HepG2 (cell line): Measurements from ENCODE around the gene CEBPA. TPM values are rescaled to one million over a fixed set of nuclear protein-coding genes. Genes with fewer than 3 reads are reported as not detected.

ENCODE experiments used
- ATF7-NPFF ChIP-seq: sonication (generic); formaldehyde crosslinking; IDR thresholded peaks from 2 replicates; pipeline ENCODE4 v1.8.1; 2023; ENCODE audit warnings: mild to moderate bottlenecking, low read depth, missing genetic modification reagents, moderate library complexity
- FLYWCH1 ChIP-seq: sonication (generic); formaldehyde crosslinking; IDR thresholded peaks from 2 replicates; pipeline ENCODE4 v1.8.1; 2023; ENCODE audit warnings: mild to moderate bottlenecking, missing genetic modification reagents
- FOXK2 ChIP-seq: fragments of 450-650 bp; IDR thresholded peaks from 2 replicates; pipeline ENCODE4 v1.6.1; 2016
- MYC ChIP-seq: sonication (generic); formaldehyde crosslinking; IDR thresholded peaks from 2 replicates; pipeline ENCODE4 v1.9.0; 2021; ENCODE audit warnings: missing genetic modification reagents, borderline replicate concordance
- NFKBIZ ChIP-seq: IDR thresholded peaks from 2 replicates; pipeline ENCODE4 v1.6.1; 2018; ENCODE audit warnings: missing genetic modification reagents, missing compliant biosample characterization
- NPAS2 ChIP-seq: sonication (generic); formaldehyde crosslinking; IDR thresholded peaks from 2 replicates; pipeline ENCODE4 v1.8.0; 2022; ENCODE audit warnings: mild to moderate bottlenecking, missing genetic modification reagents, borderline replicate concordance
- RBFOX2 ChIP-seq: fragments of 200-400 bp; formaldehyde crosslinking; IDR thresholded peaks from 2 replicates; pipeline ENCODE4 v1.6.1; 2017; ENCODE audit warnings: low read depth, mild to moderate bottlenecking, low read length
- STAT6 ChIP-seq: sonication (generic); formaldehyde crosslinking; IDR thresholded peaks from 2 replicates; pipeline ENCODE4 v1.4.0; 2020; ENCODE audit warnings: missing genetic modification reagents, mild to moderate bottlenecking, borderline replicate concordance
- TEAD2 ChIP-seq: sonication (generic); formaldehyde crosslinking; IDR thresholded peaks from 2 replicates; pipeline ENCODE4 v1.9.0; 2021; ENCODE audit warnings: missing genetic modification reagents
- ZBTB7B ChIP-seq: sonication (generic); formaldehyde crosslinking; IDR thresholded peaks from 2 replicates; pipeline ENCODE4 v1.4.0; 2020; ENCODE audit warnings: missing genetic modification reagents
- ZHX1 ChIP-seq: sonication (generic); formaldehyde crosslinking; IDR thresholded peaks from 2 replicates; pipeline ENCODE4 v1.8.1; 2022; ENCODE audit warnings: low read depth, mild to moderate bottlenecking, missing genetic modification reagents
- ZNF740 ChIP-seq: sonication (generic); formaldehyde crosslinking; IDR thresholded peaks from 2 replicates; pipeline ENCODE4 v1.4.0; 2020; ENCODE audit warnings: missing genetic modification reagents
- polyA plus RNA-seq, 8 experiments: library from polyadenylated mRNA; depleted of rRNA in 3 of 8; stranded (reverse) in 7 of 8; unstranded in 1 of 8; fragments of >200 nt; fragmentation: Illumina TruSeq in 4 of 8; extraction: Trizol in 4 of 8; gene quantifications; 2 replicates each; pipeline versions ENCODE4 v1.2.1 to v1.2.3, GENCODE V29; 2011 to 2016; ENCODE audit warnings: low read depth in 4 of 8, missing spikeins in 1 of 8, mixed read lengths in 1 of 8; ENCODE audit not compliant: insufficient read depth in 1 of 8
- total RNA-seq, 5 experiments: library from RNA; depleted of rRNA; stranded (reverse); fragments of >200 nt; fragmentation: Illumina TruSeq; extraction: Trizol; gene quantifications; 2 replicates each; pipeline ENCODE4 v1.2.3, GENCODE V29; 2016; ENCODE audit warnings: low read depth in 1 of 5
- TF ChIP-seq, protein P1 (sequence below), 2 experiments: IDR thresholded peaks; 2 replicates each; pipeline ENCODE4 v1.6.1; 2011 to 2012; ENCODE audit warnings: low read length in 2 of 2, borderline replicate concordance in 1 of 2, low read depth in 1 of 2, mild to moderate bottlenecking in 1 of 2, moderate library complexity in 1 of 2
- TF ChIP-seq, protein P2 (sequence below): sonication (generic); formaldehyde crosslinking; IDR thresholded peaks from 2 replicates; pipeline ENCODE4 v1.5.1; 2020; ENCODE audit warnings: missing genetic modification reagents, mild to moderate bottlenecking, borderline replicate concordance

CEBPA gene
- total and polyA plus RNA-seq, 2 of the 13 experiments (the other 11 are each of a cell fraction or from before 2014, with no cell fraction given), result 24.8 to 103 TPM

DNA sequence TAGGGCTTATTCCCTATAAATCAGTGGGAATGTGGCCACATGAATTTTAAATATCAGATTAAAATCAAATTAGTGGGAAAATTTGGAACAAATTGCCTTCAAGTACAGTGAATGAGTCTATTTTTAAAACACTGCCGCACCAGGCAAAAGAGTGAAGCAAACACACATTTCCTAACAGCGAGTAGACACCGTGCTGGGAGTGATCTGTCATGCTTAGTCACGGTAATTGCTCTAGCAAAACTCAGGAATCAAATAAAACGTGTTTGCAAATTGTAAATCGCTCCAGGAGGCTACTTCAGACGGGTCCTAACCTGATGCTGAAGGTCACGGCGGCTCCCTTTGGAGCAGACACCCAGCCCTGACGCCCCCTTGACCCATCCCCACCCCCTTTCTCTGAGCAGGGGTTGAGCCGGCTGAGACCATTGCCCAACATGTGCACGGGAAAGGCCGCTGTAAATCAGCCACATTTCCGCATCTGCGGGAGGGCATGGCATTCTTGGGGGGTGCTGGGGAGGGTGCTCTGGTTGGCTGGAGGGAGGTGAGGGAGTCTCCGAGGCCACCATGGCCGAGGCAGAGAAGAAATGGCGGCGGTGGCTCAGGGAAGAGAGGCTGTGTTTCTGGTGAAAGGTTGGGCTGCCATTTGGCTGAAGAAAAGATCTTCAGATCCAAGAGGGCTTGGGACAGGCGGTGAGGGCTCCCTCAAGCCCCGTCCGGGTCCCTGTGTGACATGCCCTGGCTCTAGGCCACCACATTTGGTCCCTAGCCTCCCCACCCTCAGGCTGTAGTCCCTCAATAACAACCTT, 8.9 kb downstream of the CEBPA start (continued):
- peak; percentile 94 for TF ChIP-seq ZNF740
- TF ChIP-seq, protein P1, sequence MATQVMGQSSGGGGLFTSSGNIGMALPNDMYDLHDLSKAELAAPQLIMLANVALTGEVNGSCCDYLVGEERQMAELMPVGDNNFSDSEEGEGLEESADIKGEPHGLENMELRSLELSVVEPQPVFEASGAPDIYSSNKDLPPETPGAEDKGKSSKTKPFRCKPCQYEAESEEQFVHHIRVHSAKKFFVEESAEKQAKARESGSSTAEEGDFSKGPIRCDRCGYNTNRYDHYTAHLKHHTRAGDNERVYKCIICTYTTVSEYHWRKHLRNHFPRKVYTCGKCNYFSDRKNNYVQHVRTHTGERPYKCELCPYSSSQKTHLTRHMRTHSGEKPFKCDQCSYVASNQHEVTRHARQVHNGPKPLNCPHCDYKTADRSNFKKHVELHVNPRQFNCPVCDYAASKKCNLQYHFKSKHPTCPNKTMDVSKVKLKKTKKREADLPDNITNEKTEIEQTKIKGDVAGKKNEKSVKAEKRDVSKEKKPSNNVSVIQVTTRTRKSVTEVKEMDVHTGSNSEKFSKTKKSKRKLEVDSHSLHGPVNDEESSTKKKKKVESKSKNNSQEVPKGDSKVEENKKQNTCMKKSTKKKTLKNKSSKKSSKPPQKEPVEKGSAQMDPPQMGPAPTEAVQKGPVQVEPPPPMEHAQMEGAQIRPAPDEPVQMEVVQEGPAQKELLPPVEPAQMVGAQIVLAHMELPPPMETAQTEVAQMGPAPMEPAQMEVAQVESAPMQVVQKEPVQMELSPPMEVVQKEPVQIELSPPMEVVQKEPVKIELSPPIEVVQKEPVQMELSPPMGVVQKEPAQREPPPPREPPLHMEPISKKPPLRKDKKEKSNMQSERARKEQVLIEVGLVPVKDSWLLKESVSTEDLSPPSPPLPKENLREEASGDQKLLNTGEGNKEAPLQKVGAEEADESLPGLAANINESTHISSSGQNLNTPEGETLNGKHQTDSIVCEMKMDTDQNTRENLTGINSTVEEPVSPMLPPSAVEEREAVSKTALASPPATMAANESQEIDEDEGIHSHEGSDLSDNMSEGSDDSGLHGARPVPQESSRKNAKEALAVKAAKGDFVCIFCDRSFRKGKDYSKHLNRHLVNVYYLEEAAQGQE (IDR thresholded peaks at IDR 0.05; ENCODE audit: borderline replicate concordance in 1 of 2, low read depth in 1 of 2, low read length in 2 of 2), result no peak
- no peak for TF ChIP-seq FOXK2
- no peak for TF ChIP-seq TEAD2 (CRISPR knock-in tag)
- peak; percentile 49 for TF ChIP-seq RBFOX2
- TF ChIP-seq ATF7-NPFF (CRISPR knock-in tag), result no peak
- TF ChIP-seq MYC (CRISPR knock-in tag), result peak; percentile 85
- TF ChIP-seq NFKBIZ, result no peak; the same call in 1 of the 2 replicates
- TF ChIP-seq STAT6 (CRISPR knock-in tag), result no peak
- peak; percentile 58; the same call in 1 of the 2 replicates for TF ChIP-seq ZHX1
- TF ChIP-seq, protein P2, sequence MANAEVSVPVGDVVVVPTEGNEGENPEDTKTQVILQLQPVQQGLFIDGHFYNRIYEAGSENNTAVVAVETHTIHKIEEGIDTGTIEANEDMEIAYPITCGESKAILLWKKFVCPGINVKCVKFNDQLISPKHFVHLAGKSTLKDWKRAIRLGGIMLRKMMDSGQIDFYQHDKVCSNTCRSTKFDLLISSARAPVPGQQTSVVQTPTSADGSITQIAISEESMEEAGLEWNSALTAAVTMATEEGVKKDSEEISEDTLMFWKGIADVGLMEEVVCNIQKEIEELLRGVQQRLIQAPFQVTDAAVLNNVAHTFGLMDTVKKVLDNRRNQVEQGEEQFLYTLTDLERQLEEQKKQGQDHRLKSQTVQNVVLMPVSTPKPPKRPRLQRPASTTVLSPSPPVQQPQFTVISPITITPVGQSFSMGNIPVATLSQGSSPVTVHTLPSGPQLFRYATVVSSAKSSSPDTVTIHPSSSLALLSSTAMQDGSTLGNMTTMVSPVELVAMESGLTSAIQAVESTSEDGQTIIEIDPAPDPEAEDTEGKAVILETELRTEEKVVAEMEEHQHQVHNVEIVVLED (CRISPR knock-in tag), result no peak
- TF ChIP-seq FLYWCH1, result no peak
- peak; percentile 78 for TF ChIP-seq ZBTB7B
- TF ChIP-seq NPAS2 (CRISPR knock-in tag), result no peak
